DOHH2 (cell line): ENCODE data around the gene CRYBG1.

ENCODE experiments used
- EZH2phosphoT487 ChIP-seq: fragments of 200-600 bp; sonication (generic); IDR thresholded peaks from 2 replicates; pipeline ENCODE4 v1.6.1; 2017; ENCODE audit warnings: borderline replicate concordance, mild to moderate bottlenecking, antibody characterized with exemption, low read length, moderate library complexity, mixed read lengths
- TF ChIP-seq, protein P1 (sequence below): fragments of 200-600 bp; sonication (generic); IDR thresholded peaks from one replicate; pipeline ENCODE4 v1.5.1; 2014; ENCODE audit warnings: antibody characterized with exemption, mild to moderate bottlenecking, low read depth, low read length; ENCODE audit not compliant: poor library complexity, severe bottlenecking

DNA sequence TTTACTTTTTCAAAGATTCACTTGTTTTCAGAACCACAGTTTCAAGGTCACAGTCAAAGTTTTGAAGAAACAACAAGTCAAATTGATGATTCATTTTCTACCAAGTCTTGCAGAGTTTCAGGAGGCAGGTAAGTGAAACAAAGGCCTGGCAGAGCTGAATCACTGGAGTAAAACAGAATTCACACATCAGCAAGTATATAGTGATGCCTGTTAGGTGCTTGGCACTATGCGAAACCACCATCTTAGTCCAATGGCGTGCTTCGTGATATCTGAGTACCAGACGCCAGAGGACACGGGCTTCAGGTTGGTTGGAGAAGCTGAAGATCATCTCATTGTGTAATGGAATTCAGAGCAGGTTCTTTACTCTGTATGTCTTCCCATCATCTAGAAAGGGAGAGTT is 192.9 kb downstream of the CRYBG1 start:
- TF ChIP-seq, protein P1, sequence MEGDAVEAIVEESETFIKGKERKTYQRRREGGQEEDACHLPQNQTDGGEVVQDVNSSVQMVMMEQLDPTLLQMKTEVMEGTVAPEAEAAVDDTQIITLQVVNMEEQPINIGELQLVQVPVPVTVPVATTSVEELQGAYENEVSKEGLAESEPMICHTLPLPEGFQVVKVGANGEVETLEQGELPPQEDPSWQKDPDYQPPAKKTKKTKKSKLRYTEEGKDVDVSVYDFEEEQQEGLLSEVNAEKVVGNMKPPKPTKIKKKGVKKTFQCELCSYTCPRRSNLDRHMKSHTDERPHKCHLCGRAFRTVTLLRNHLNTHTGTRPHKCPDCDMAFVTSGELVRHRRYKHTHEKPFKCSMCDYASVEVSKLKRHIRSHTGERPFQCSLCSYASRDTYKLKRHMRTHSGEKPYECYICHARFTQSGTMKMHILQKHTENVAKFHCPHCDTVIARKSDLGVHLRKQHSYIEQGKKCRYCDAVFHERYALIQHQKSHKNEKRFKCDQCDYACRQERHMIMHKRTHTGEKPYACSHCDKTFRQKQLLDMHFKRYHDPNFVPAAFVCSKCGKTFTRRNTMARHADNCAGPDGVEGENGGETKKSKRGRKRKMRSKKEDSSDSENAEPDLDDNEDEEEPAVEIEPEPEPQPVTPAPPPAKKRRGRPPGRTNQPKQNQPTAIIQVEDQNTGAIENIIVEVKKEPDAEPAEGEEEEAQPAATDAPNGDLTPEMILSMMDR, result no peak
- TF ChIP-seq EZH2phosphoT487, result no peak
